HuH-7.5 (cell line): ENCODE data around the gene TSEN34.
"Not testable (repeated sequence)": the region's sequence is repeated elsewhere in the genome, so short reads cannot be mapped to it uniquely, and the experiment has no call there.

Experiments used
- DNase-seq: peaks from one replicate; pipeline ENCODE4 v3.0.0; 2011; ENCODE audit warnings: low spot score

The TSEN34 gene

DNA sequence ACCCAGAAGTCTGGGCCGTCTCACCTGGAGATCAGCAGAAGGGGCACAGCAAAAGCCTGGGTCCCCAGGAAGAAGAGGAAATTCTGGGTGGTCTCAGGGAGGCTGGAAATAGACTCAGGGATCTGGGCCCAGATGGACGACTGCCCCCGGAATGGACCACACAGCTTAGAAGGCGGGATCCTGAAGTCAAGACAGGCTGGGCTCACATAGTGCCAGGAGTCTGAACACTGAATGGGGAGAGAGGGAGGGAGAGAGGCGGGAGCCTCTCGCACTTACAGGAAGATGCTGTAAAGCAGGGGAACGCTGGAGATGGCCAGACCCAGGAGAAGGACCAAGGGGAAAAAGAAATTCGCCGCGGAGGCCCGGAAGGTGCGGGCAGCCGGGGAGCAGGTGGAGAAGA lies 30.3 kb upstream of the TSEN34 start:
- DNase-seq = no peak

DNA sequence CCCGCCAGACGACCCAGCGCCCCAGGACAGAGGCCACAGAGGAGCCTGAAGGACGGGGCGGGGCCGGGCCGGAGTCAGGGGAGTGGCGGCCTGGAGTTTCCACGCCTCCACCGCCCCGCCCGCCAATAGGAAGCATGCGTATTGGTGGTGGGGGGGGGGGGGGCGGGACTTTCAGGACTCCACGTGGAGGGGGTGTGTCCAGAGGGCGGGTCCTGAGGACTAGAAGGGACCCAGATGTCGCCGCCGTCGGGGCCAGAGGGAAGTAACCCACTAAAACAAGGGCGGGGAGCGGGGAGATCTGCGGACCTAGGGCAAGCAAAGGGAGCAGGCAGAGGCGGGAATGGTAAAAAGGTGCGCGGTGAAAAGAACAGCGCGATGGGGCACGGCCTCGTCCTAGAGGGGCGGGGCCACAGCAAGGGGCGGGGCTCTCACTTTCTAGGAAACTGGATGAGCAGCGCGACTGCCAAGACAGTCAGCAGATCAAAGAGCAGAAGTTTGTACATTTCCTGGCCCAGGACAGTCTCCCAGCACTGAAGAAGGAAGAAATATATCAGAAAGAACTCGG lies 28.8 kb upstream of the TSEN34 start:
- no peak for DNase-seq

GRCh38 chr19:54162884-54163283 lies 28.2 kb upstream of the TSEN34 start:
- no peak for DNase-seq

GRCh38 chr19:54164369-54165068 lies 26.6 kb upstream of the TSEN34 start:
- DNase-seq = no peak

DNA sequence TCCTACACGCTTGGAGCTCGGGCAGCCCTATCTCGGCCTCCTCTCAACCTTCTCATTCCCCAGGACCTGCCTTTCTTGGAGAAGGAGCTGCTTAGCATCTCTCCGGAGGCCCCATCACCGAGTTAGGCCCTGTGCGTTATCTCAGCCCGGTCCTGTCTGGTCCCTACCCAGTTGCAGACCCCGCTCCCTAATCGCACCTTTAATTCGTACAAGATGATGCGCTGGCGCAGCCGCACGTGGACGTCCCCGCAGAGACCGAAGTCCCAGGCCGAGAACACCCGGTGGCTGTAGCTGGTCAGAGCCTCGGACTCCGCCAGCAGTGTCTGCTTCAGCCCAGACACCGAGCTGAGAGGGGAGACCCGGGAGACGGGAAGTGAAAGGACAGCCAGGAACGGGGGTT lies 25.9 kb upstream of the TSEN34 start:
- DNase-seq = no peak

- DNase-seq = peak; percentile 95
These were observed 22.8 kb upstream of the TSEN34 start for GRCh38 chr19:54168174-54168917.

- DNase-seq = no peak
These were observed 21.9 kb upstream of the TSEN34 start for GRCh38 chr19:54169149-54169740.

GRCh38 chr19:54171736-54172431 lies 19.2 kb upstream of the TSEN34 start:
- not testable (repeated sequence) for DNase-seq

DNA sequence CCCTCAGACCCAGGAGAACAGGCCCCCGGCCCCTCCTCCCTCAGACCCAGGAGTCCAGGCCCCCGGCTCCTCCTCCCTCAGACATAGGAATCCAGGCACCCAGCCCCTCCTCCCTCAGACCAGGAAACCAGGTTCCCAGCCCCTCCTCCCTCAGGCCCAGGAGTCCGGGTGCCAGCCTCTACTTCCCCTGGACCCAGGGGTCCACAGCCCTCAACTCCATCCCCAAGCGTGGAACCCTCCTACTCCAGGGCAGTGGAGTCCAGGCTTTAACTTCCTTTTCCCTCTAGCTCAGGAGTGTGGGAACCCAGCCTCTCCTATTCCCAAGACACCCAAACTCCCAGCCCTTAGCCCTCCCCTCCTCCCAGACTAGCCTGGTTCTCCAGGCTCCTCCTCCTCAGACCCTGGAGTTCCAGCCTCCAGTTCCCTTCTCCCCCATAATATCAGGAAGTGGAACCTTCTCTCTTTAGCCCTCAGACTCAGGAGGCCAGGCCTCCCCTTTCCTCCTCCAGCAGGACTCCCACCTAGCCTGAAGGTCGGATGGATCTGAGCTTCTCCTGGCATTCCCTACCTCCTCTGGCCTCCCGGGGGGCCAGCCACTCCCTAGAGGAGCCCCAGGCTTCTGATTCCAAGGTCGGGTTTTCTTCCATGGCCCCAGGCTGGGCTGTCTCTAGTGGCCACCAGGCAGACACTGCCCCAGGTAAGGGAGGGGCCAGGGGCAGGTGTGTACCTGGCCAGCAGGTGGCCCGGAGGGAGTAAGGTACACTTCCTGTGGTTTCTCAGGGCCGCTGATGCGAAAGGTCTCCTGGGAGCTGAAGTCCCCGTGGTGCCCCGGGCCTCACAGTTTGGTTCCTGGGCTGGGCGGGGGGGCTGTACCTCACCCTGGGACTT lies 18.4 kb upstream of the TSEN34 start, which contains the start of gene TMC4:
TSS of gene TMC4 (minus strand) at position 690 of the 888 bp plus-strand sequence. CDS start at position 647, 43 bp downstream.
- DNase-seq = peak; percentile 66

- no peak for DNase-seq
These were observed 17.8 kb upstream of the TSEN34 start for GRCh38 chr19:54173359-54173699.

GRCh38 chr19:54173951-54174834 lies 16.9 kb upstream of the TSEN34 start:
- no peak for DNase-seq

GRCh38 chr19:54178581-54179261 lies 12.4 kb upstream of the TSEN34 start:
- no peak for DNase-seq

GRCh38 chr19:54179262-54179852 lies 11.8 kb upstream of the TSEN34 start:
- no peak for DNase-seq

- DNase-seq = no peak
These were observed 11.1 kb upstream of the TSEN34 start for GRCh38 chr19:54179921-54180461.

GRCh38 chr19:54180691-54181091 lies 10.4 kb upstream of the TSEN34 start:
- no peak for DNase-seq

DNA sequence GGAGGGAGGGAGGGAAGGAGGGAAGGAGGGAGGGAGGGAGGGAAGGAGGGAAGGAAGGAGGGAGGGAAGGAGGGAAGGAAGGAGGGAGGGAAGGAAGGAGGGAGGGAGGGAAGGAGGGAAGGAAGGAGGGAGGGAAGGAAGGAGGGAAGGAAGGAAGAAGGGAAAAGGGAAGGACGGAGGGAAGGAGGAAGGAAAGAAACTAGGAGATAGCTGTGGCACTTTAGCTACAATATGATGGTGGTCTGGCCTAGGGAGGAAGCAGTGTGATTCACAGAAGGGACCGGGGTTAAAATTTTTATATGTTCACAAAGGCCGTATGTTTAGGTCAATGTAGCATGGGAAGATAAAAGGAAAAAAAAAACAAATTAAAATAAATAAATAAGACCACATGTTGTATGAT lies 9.2 kb upstream of the TSEN34 start:
- DNase-seq = not testable (repeated sequence)

- DNase-seq = no peak
These were observed 7.7 kb upstream of the TSEN34 start for GRCh38 chr19:54183431-54183830.

DNA sequence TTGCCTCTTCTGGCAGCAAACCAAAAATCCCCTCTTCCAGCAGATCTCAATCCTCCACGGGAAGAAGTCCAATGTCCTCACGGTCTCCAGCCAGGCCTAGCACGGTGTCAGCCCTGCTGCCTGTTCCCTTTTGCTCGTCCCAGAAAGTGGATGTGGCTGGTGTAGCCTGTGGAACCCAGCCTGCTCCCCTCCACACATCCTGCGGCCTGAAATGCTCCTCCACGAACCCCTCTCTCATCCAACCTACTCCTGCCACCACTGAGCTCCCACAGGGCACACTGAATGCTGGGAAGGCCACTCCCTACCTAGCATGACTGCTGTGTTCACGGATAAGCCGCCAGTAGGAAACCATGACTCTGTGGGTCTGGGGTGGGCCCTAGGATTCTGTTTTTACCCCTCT lies 4.8 kb upstream of the TSEN34 start:
- DNase-seq = no peak

GRCh38 chr19:54186934-54187381 lies 4.2 kb upstream of the TSEN34 start:
- no peak for DNase-seq
